GM19438 (cell line): ENCODE results near the gene GADD45GIP1.
A peak's percentile ranks its signal among the peaks of the same experiment; 100 is the strongest.
"Not testable (repeated sequence)": the region's sequence is repeated elsewhere in the genome, so short reads cannot be mapped to it uniquely, and the experiment has no call there.

Experiments used
- ATAC-seq: cut with Tn5 transposase; IDR thresholded peaks from one replicate; pipeline ENCODE4 v1.9.1; 2021; ENCODE audit warnings: low read depth; ENCODE audit not compliant: unreplicated experiment

Gene GADD45GIP1

GRCh38 chr19:12965017-12965811 lies 8.2 kb upstream of the GADD45GIP1 start:
- ATAC-seq, result peak; percentile 62

- no peak for ATAC-seq
Measured at GRCh38 chr19:12959481-12959880, 2.5 kb upstream of the GADD45GIP1 start.

GRCh38 chr19:12957389-12957952 lies 448 bp upstream of the GADD45GIP1 start:
- not testable (repeated sequence) for ATAC-seq

- ATAC-seq, result no peak
Measured at GRCh38 chr19:12955996-12956395, 1.0 kb downstream of the GADD45GIP1 start.

- ATAC-seq, result not testable (repeated sequence)
Measured at GRCh38 chr19:12955575-12955974, 1.4 kb downstream of the GADD45GIP1 start.

GRCh38 chr19:12954612-12954962 lies 2.4 kb downstream of the GADD45GIP1 start:
- ATAC-seq, result no peak

GRCh38 chr19:12953799-12954611 lies 3.0 kb downstream of the GADD45GIP1 start:
- ATAC-seq, result no peak

- no peak for ATAC-seq
Measured at GRCh38 chr19:12953138-12953798, 3.8 kb downstream of the GADD45GIP1 start.

GRCh38 chr19:12952488-12953137 lies 4.4 kb downstream of the GADD45GIP1 start:
- ATAC-seq, result no peak

GRCh38 chr19:12952050-12952449 lies 5.0 kb downstream of the GADD45GIP1 start:
- ATAC-seq, result not testable (repeated sequence)

GRCh38 chr19:12949363-12950283 lies 7.4 kb downstream of the GADD45GIP1 start:
- no peak for ATAC-seq

GRCh38 chr19:12948612-12949362 lies 8.2 kb downstream of the GADD45GIP1 start:
- ATAC-seq, result no peak

- no peak for ATAC-seq
Measured at GRCh38 chr19:12947702-12948611, 9.1 kb downstream of the GADD45GIP1 start.

- ATAC-seq, result no peak
Measured at GRCh38 chr19:12946731-12947496, 10.1 kb downstream of the GADD45GIP1 start.

GRCh38 chr19:12946092-12946721 lies 10.8 kb downstream of the GADD45GIP1 start:
- peak; percentile 14 for ATAC-seq

- peak; percentile 64 for ATAC-seq
Measured at GRCh38 chr19:12945479-12946091, 11.4 kb downstream of the GADD45GIP1 start, which contains the start of gene RAD23A. Gene RAD23A, plus strand, starts transcription at chr19:12945862. Its CDS starts 87 bp downstream, at chr19:12945949.
